ENCODE measurements around the gene MRGPRD.

MRGPRD gene

DNA sequence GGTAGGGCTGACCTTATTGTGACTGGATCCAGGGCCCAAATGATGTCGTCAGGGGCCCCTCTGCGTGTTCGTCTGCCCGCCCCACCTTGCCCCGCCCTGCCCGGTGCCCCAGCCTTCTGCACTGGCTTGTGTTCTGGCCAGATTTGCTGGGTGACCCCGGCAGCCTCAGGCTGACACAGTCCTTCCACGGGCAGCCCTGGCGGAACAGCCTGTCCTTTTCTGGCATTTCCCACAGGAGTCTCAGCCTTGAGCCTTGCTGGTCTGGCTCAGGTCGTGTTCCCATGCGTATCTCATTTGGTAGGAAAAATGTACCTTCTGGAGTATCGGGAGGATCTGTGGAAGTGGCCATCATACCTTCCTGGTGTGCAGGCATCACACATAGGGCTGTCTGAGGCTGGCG lies 46.1 kb downstream of the MRGPRD start:
- no peak for TF ChIP-seq Cebpa-rat (IDR thresholded peaks at IDR 0.05)
- Histone ChIP-seq H3K9me3 (replicated peaks in 1 of 11) (peaks cover 0 to 10% (median 0%) of the 10 kb centered on the region in 11 experiments; a peak in 2 of 22 replicates), H3K9ac (no peak overlapping the region), H4K20me1 (peaks cover 0 to 94% (median 24%) of the 10 kb centered on the region in 11 experiments; a peak in 15 of 22 replicates), H3K4me2 (no peak overlapping the region), H3K27me3 (no peaks in the 10 kb centered on the region), H3K36me3 (peaks cover 56 to 98% (median 87%) of the 10 kb centered on the region in 11 experiments), H3K4me3 (no peak overlapping the region), H3K4me1 (peaks cover 12 to 32% (median 29%) of the 10 kb centered on the region in 10 experiments), H3K27ac (no peak overlapping the region)

- peaks cover 9 to 28% (median 25%) of the 10 kb centered on the region in 10 experiments for H3K4me1 ChIP-seq
- H3K4me2 ChIP-seq = no peak overlapping the region
- no peak overlapping the region for H3K4me3 ChIP-seq
- H3K9me3 ChIP-seq (replicated peaks in 1 of 11) = peaks cover 0 to 10% (median 0%) of the 10 kb centered on the region in 11 experiments; a peak in 2 of 22 replicates
- peaks cover 0 to 90% (median 22%) of the 10 kb centered on the region in 11 experiments; a peak in 15 of 22 replicates for H4K20me1 ChIP-seq
- no peak overlapping the region for H3K27ac ChIP-seq
- no peak overlapping the region for H3K9ac ChIP-seq
- TF ChIP-seq Cebpa-rat (IDR thresholded peaks at IDR 0.05) = no peak
- peaks cover 60 to 98% (median 90%) of the 10 kb centered on the region in 11 experiments for H3K36me3 ChIP-seq
- H3K27me3 ChIP-seq = no peaks in the 10 kb centered on the region
These were observed 46.5 kb downstream of the MRGPRD start for GRCh38 chr11:68934321-68934645.

GRCh38 chr11:68933605-68934320 lies 47.0 kb downstream of the MRGPRD start:
- Histone ChIP-seq H3K9me3 (replicated peaks in 1 of 11) (peaks cover 0 to 10% (median 0%) of the 10 kb centered on the region in 11 experiments; a peak in 2 of 22 replicates), H3K4me3 (no peak overlapping the region), H3K9ac (no peak overlapping the region), H3K27me3 (no peaks in the 10 kb centered on the region), H4K20me1 (peaks cover 0 to 85% (median 21%) of the 10 kb centered on the region in 11 experiments; a peak in 14 of 22 replicates), H3K4me2 (no peak overlapping the region), H3K36me3 (peaks cover 65 to 98% (median 90%) of the 10 kb centered on the region in 11 experiments), H3K4me1 (peaks cover 7 to 26% (median 21%) of the 10 kb centered on the region in 10 experiments), H3K27ac (no peak overlapping the region)
- no peak for TF ChIP-seq Cebpa-rat (IDR thresholded peaks at IDR 0.05)

GRCh38 chr11:68932933-68933577 lies 47.7 kb downstream of the MRGPRD start:
- H3K27ac ChIP-seq = no peak overlapping the region
- peaks cover 67 to 98% (median 90%) of the 10 kb centered on the region in 11 experiments for H3K36me3 ChIP-seq
- no peak overlapping the region for H3K9ac ChIP-seq

DNA sequence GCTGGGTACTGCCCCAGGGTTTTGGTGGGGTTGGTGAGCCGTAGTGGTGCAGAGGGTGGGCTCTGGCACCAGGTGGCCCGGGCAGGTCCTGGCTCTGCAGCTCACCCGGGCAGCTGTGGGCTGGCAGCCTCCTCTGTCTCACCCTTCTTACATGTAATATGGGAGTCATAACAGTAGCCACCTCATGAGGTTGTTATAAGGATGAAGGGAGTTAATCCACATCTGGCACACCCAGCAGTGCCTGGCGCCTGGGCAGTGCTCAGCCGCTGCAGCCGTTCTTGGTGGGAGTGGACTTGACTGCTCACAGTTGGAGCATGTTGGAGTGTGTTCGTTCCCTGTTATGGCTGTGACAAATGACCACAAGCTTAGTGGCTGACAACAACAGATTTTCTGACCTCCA lies 48.4 kb downstream of the MRGPRD start:
- Histone ChIP-seq H3K27me3 (no peaks in the 10 kb centered on the region), H3K4me3 (no peak overlapping the region), H3K4me2 (peak overlapping the region in 6 of 11 experiments; percentile 60 to 73 (median 67); a peak in 11 of 22 replicates), H3K36me3 (peaks cover 67 to 98% (median 87%) of the 10 kb centered on the region in 11 experiments), H3K4me1 (peaks cover 18 to 36% (median 30%) of the 10 kb centered on the region in 10 experiments), H3K9ac (no peak overlapping the region), H3K9me3 (replicated peaks in 1 of 11) (peaks cover 0 to 10% (median 0%) of the 10 kb centered on the region in 11 experiments; a peak in 3 of 22 replicates), H3K27ac (no peak overlapping the region), H4K20me1 (peaks cover 0 to 82% (median 23%) of the 10 kb centered on the region in 11 experiments; a peak in 16 of 22 replicates)
- TF ChIP-seq Cebpa-rat (IDR thresholded peaks at IDR 0.05) = no peak

More at GRCh38 chr11:68932933-68933577, 47.7 kb downstream of the MRGPRD start:
- Histone ChIP-seq H3K4me2 (no peak overlapping the region), H3K4me1 (peaks cover 11 to 29% (median 23%) of the 10 kb centered on the region in 10 experiments), H3K4me3 (no peak overlapping the region), H3K27me3 (no peaks in the 10 kb centered on the region), H4K20me1 (peaks cover 0 to 83% (median 19%) of the 10 kb centered on the region in 11 experiments; a peak in 15 of 22 replicates), H3K9me3 (replicated peaks in 1 of 11) (peaks cover 0 to 10% (median 0%) of the 10 kb centered on the region in 11 experiments; a peak in 2 of 22 replicates)
- no peak for TF ChIP-seq Cebpa-rat (IDR thresholded peaks at IDR 0.05)

- H3K4me1 ChIP-seq = peaks cover 22 to 41% (median 35%) of the 10 kb centered on the region in 10 experiments
- H3K4me3 ChIP-seq = no peak overlapping the region
- H3K9ac ChIP-seq = no peak overlapping the region
- H3K36me3 ChIP-seq = peaks cover 65 to 98% (median 84%) of the 10 kb centered on the region in 11 experiments
- no peak for TF ChIP-seq Cebpa-rat (IDR thresholded peaks at IDR 0.05)
- peak overlapping the region in 8 of 11 experiments; percentile 44 to 73 (median 64); a peak in 16 of 22 replicates for H3K4me2 ChIP-seq
- peaks cover 0 to 78% (median 22%) of the 10 kb centered on the region in 11 experiments; a peak in 16 of 22 replicates for H4K20me1 ChIP-seq
- H3K9me3 ChIP-seq (replicated peaks in 1 of 11) = peaks cover 0 to 14% (median 2%) of the 10 kb centered on the region in 11 experiments; a peak in 18 of 22 replicates
- no peak overlapping the region for H3K27ac ChIP-seq
- H3K27me3 ChIP-seq = no peaks in the 10 kb centered on the region
These were observed 48.9 kb downstream of the MRGPRD start for GRCh38 chr11:68931911-68932310.

GRCh38 chr11:68930991-68931855 lies 49.6 kb downstream of the MRGPRD start:
- peaks cover 5 to 20% (median 9%) of the 10 kb centered on the region in 11 experiments for H3K9me3 ChIP-seq (replicated peaks in 1 of 11)
- H3K27me3 ChIP-seq = no peaks in the 10 kb centered on the region
- peaks cover 0 to 71% (median 19%) of the 10 kb centered on the region in 11 experiments; a peak in 15 of 22 replicates for H4K20me1 ChIP-seq
- H3K9ac ChIP-seq = no peak overlapping the region
- H3K4me1 ChIP-seq = peaks cover 25 to 42% (median 36%) of the 10 kb centered on the region in 10 experiments
- no peak for TF ChIP-seq Cebpa-rat (IDR thresholded peaks at IDR 0.05)
- H3K4me2 ChIP-seq = peak overlapping the region in 8 of 11 experiments; percentile 44 to 73 (median 64); a peak in 16 of 22 replicates
- H3K27ac ChIP-seq = no peak overlapping the region
- H3K36me3 ChIP-seq = peaks cover 65 to 98% (median 84%) of the 10 kb centered on the region in 11 experiments
- no peak overlapping the region for H3K4me3 ChIP-seq
